GM19463 (cell line): ENCODE measurements around the gene ZNF439.
"Not testable (repeated sequence)": the region's sequence is repeated elsewhere in the genome, so short reads cannot be mapped to it uniquely, and the experiment has no call there.

Experiments used
- ATAC-seq: cut with Tn5 transposase; IDR thresholded peaks from one replicate; pipeline ENCODE4 v1.9.1; 2021; ENCODE audit warnings: mild to moderate bottlenecking, moderate library complexity; ENCODE audit not compliant: unreplicated experiment

ZNF439 gene

DNA sequence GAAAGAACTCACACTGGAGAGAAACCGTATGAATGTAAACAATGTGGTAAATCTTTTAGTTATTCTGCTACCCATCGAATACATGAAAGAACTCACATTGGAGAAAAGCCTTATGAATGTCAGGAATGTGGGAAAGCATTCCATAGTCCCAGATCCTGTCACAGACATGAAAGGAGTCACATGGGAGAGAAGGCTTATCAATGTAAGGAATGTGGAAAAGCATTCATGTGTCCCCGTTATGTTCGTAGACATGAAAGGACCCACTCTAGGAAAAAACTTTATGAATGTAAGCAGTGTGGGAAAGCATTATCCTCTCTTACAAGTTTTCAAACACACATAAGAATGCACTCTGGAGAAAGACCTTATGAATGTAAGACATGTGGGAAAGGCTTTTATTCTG lies 19.2 kb downstream of the ZNF439 start:
- not testable (repeated sequence) for ATAC-seq

DNA sequence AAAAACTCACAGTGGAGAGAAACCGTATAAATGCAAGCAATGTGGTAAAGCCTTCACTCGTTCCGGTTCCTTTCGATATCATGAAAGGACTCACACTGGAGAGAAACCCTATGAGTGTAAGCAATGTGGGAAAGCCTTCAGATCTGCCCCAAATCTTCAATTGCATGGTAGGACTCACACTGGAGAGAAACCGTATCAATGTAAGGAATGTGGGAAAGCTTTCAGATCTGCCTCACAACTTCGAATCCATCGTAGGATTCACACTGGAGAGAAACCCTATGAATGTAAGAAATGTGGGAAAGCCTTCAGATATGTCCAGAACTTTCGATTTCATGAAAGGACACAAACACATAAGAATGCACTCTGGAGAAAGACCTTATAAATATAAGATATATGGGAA lies 19.7 kb downstream of the ZNF439 start:
- no peak for ATAC-seq

DNA sequence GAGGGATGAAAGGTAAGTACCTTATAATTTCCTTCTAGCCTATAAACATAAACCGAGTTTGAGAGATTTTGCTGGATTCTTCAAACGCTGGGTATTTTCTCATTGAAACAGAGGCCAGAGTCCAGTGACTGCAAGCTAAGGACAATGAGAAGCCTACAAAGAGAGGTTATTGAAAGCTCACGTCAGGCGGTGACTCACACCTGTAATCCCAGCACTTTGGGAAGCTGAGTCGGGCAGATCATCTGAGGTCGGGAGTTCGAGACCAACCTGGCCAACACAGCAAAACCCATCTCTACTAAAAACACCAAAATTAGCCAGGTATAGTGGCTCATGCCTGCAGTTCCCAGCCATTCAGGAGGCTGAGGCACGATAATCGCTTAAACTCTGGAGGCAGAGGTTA lies 24.1 kb downstream of the ZNF439 start:
- no peak for ATAC-seq

DNA sequence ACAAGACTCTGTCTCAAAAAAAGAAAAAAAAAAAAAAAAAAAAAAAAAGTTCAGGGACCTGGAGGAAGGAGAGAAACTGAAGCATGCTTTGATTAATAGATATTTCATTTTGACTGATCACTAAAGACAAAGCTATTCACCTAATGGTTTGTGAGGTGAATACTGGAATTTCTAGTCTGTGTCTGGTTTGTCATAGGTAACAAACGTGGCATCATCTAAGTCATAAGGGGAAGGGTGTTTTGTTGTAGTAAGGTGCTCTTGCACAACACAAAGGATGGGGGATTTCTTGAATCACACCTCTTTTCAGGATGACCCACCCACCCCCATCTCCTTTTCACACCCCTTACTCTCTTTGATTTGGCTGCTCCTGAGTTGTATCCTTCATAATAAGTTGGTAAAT lies 25.2 kb downstream of the ZNF439 start:
- no peak for ATAC-seq

DNA sequence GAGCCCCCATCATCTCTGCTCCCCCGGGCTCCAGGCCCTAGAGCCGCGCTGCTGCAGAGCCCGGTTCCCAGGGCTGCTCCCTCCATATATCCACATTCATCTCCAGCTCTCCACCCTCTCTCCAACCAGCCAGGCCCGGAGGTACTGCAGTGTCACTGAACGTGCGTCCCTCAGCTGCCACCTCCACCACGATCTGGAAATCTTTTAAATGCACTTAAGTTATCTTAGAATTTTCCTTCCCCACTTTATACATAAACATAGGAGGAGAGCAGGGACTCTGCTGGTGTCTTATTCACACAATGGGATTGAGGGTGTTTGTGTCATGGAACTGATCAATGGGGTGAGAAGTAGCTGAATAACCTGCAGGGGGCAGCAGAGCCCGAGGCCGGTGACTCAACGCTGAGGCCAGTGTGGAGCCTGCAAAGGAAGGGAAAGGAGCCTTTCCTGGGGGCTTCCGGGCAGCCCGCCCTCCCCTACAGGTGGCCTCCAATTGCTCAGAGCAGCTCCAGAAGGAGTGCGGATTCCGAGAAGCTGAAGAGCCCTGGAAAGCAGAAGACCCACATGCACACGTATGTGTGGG lies 31.3 kb downstream of the ZNF439 start:
- not testable (repeated sequence) for ATAC-seq

DNA sequence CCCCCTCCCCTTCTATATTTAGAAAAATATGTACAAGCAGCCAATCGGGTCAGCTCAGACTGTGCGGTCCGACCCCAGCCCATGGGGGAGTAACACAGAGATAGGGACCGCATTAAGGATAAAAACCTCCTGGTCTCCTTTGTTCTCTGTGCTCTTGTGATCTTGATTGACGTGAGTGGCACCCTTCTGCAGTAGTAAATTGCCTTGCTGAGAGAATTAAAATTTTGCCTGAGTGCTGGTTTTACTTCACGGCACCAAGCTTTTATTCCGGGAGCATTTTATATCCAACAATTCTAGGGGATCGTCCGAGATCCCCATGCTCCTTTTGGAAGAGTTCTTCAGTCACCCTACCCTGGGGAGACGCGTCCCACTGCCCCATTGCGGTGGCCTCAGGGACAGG lies 32.1 kb downstream of the ZNF439 start:
- ATAC-seq: no peak

DNA sequence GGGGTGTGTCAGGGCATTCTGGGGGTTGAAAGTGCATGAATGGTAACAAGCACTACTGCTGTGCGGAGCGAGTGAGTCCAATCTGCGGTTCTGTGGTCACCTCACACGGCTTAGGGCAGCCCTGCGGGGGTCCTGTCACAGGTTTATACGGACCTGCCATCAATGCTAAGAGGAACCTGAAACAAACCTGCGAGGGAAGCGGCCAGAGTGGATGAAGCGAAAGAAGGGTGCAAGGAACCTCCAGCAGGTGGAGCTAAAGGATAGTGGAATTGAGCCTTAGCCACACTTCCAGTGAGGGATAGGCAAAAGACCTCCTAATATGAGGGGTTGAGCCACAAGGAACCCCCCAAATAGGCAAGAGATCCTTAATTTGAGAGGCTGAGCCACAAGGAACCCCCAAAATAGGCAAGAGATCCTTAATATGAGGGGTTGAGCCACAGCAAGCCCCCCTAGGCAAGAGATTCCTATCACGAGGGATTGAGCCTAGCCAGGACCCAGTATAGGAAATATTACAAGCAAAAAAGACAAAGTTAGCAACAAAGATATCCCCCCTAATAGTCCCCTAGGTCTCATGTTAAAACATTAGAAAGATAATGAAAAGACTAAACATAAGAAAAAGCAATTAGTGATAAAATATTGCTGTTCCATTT lies 32.8 kb downstream of the ZNF439 start:
- ATAC-seq: no peak

DNA sequence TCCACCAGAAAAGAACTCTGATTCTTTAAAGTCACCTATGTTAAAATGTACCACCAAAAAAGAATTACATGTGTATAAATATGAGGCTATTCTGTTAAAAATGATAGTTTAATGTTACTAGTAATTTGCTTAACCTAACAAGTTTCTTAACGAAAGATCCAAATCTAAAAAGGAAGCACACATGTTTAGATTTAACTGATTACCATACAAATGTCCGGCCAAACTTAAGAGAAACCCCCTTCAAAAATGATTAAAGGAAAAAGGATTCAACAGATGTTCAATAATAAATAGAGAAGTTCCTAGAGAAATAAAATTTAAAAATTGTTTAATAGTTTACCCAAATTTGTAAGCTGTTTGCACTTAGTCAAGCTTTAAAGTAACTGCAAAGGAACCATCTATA lies 34.1 kb downstream of the ZNF439 start:
- ATAC-seq: no peak

DNA sequence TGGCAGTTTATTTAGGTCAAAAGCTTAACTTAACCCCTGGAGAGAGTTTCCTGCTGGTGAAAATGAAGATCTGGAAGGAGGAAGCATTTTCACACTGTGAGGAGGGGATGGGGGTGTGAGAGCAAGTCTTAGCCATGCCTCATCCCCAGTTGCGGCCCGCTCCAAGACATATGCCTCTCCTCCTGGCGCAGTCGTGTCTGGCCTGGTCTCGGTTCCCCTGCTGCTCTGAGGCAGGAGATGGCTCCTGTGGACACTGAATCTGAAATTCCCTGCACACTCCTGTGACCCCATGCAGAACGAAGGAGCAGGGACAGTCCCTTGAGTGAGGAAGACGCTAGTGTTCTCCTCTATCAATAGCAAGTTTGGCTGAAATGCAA lies 38.7 kb downstream of the ZNF439 start:
- no peak for ATAC-seq

DNA sequence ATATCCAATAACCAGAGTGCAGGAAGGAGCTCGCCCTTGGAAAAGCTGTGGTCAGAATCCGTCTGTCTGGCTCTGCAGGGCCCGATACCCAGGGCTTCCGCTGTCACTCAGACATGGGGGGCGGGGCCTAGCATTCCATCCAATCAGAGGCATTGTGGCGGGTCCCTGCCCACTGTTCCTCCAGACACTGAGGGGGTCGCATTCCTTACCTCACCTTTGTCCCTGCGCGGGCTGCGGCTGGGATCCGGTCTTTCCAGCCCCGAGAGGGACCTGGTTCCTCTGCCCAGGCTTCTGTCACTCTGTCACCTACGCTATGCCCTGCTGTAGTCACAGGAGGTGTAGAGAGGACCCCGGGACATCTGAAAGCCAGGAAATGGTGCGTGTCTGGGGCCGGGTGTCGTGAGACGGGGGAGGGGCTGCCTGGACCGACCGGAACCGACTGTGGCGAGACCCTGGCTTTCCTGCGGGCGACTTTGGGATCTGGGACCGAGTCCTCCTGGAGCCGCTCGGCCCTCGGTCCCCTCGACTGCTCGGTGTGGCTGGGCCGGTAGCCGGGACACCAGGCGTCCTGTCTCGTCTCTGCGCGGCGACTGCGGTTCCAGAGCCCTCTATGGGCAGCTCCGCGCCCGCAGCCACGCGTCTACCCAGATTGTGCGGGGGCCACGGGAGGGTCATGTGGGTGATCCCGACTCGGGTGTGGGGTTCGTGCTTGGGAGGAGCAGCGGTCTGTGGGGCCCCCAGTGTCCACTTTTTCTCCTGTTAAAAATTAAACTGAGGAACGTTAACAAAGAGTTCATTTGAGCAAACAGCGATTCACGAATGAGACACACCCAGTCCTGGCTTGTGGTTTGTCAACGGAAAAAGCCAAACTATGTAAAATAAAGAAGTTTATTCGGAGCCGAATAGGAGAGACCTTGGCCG lies 39.3 kb downstream of the ZNF439 start, which contains the start of gene ZNF69:
ZNF69 (plus strand) TSS at position 172 of the 921 bp plus-strand sequence; CDS start at position 314, 142 bp downstream.
- no peak for ATAC-seq

DNA sequence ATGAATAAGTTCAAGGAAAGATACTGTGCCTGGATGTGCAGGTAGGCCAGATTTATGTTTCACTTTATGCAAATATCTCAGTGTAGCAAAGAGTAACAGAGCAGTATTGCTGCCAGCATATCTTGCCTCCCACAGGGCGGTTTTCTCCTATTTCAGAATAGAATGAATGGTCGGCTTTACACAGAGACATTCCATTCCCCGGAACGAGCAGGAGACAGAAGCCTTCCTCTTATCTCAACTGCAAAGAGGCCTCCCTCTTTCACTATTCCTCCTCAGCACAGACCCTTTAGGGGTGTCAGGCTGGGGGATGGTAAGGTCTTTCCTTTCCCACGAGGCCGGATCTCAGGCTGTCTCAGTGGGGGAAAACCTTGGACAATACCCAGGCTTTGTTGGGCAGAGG lies 41.4 kb downstream of the ZNF439 start:
- not testable (repeated sequence) for ATAC-seq

DNA sequence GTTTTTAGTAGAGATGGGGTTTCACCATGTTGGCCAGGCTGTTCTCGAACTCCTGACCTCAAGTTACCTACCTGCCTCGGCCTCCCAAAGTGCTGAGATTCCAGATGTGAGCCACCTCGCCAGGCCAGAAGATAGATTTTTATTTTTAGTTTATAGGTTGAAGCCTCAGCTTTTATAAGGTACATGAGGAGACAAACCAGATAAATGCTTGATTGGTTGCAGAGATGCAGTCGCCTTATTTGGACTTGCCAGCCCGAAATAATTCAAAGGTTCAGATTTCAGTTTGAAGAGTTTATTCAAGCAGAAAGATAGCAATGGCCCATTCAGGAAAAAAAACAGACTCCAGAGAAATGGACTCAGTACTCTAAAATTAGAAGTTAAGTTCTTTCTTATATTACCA lies 42.1 kb downstream of the ZNF439 start:
- no peak for ATAC-seq

DNA sequence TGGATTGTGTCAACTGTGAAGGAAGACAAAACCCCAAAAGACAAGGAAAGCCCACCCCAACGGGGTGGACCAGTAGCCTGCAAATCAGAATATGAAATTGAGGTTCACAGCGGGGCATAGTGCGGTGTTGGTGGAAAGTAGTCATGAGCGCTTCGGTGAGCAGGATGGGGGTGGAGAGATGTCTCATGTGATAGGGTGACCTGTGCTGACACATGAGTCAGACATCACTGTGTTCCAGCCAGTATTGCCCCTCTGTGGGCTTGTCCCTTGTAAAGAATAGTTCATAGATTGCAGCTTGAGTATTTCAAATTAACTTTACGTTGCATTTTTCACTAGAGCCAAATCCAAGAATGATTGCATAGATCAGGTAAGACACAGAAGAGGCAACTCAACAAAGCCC lies 46.3 kb downstream of the ZNF439 start:
- ATAC-seq: no peak

DNA sequence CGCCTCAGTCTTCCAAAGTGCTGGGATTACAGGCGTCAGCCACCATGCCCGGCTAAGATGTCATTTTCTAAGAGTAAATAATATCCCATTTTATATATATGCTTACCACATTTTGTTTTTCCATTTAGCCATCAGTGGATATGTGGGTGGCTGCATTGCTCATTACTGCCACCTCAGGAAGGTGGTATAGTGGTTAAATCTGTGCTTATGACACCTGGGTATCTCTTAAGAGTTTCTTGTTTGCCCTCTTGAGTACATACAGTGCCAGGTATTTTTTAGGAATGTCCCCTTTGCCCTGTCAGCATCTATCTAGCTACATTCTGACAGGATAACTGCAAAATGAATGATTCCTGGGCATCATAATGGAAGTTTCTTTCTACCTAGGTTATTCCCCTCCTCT lies 53.7 kb downstream of the ZNF439 start:
- ATAC-seq: no peak

DNA sequence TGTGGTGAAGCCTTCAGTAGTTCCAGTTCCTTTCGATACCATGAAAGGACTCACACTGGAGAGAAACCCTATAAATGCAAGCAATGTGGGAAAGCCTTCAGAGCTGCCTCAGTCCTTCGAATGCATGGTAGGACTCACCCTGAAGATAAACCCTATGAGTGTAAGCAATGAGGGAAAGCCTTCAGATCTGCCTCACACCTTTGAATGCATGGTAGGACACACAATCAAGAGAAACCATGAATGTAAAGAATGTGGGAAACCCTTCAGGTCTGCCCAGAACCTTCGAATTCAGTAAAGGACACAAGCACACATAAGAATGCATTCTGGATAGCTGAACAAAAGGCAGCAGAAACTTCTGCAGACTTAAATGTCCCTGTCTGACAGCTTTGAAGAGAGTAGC lies 57.4 kb downstream of the ZNF439 start:
- ATAC-seq: no peak

DNA sequence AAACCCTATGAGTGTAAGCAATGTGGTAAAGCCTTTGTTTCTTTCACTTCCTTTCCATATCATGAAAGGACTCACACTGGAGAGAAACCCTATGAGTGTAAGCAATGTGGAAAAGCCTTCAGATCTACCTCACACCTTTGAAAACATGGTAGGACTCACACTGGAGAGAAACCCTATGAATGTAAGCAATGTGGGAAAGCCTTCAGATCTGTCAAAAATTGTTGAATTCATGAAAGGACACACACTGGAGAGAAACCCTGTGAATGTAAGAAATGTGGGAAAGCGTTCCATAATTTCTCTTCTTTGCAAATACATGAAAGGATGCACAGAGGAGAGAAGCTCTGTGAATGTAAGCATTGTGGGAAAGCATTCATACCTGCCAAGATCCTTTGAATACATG lies 63.4 kb downstream of the ZNF439 start:
- ATAC-seq: not testable (repeated sequence)

DNA sequence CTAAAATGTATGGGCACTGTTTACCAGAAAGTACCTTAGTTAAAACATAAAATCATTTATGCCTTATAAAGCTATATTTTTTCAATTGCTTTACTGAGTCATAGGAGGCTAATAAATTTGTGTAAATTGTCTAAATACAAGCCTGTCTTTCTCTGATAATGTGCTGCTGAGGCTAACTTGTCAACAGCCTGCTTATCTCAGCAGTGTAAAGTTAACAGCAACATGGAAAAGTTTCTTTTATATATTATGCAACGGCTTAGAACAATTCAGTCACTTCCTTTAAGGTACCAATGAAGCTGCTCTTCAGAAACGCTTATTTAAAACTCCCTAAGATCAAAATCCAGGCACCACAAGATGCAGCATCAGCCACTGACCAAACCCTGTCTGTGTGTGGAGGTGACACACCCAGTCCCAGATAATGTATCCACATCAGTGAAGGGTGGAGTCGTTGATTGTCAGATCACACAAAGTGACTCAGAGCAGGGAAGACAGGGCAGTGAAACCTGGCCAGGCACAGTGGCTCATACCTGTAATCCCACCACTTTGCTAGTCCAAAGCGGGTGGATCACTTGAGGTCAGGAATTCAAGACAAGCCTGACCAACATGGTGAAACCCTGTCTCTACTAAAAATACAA lies 66.0 kb downstream of the ZNF439 start:
- ATAC-seq: not testable (repeated sequence)
